GM21360 (cell line): ENCODE measurements around the gene USH2A.
"Not testable (repeated sequence)": the region's sequence is repeated elsewhere in the genome, so short reads cannot be mapped to it uniquely, and the experiment has no call there.

Experiments used
- ATAC-seq: cut with Tn5 transposase; IDR thresholded peaks from one replicate; pipeline ENCODE4 v1.9.1; 2021; ENCODE audit warnings: mild to moderate bottlenecking, moderate library complexity; ENCODE audit not compliant: unreplicated experiment

USH2A gene

DNA sequence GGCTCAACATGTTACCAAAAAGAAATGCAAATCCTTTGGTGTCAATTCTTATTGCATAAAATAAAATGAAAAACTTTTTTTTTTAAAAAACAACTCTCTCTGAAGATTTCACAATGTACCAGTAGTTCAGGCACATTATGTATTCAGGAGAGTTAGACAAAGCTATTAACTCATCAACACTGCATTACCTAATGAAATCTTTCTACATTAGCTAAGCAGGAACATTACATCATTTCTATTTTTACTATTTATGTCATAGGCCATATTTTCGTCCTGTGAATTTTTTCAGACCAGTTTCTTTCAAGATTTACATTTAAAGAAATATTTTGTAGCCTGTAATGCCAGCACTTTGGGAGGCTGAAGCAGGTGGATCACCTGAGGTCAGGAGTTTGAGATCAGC is 366.2 kb downstream of the USH2A start:
- no peak for ATAC-seq

DNA sequence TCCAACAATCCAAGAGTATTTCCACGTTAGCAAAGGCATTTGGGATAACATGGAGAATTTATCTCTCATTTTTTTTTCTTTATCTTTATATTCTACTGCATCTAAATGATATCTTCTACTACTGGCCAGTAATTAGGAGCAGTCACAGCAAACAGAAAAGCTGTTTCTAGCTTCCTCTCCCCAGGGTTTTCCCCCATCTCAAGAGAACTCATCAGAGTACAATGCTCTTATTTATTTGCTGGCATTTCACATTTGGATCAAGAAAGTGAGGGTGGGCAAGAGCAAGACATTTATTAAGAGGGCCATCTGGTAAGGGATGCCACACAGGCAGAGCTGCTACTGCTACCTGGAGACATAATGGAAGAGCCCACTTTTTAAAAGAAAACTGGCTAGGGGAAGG is 368.2 kb downstream of the USH2A start:
- no peak for ATAC-seq

DNA sequence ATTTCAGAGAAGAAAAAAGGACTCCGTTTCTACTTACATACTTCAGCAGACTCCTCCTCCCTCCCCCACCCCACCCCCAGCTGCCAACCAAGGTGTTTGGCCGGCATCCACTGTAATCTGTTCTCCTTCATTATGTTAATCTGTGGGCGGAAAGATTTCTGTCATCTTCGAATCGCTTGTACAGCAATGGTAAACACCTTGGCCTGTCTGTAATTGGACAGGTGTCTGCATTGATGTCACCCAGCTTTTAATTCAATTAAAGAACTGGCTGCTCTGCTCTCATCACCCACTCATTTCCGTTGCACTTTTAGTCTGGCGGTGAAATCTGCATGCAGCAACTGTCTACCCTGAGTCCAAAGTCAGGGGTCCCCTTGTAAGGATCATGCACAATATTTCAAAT is 368.6 kb downstream of the USH2A start:
- ATAC-seq, result no peak

DNA sequence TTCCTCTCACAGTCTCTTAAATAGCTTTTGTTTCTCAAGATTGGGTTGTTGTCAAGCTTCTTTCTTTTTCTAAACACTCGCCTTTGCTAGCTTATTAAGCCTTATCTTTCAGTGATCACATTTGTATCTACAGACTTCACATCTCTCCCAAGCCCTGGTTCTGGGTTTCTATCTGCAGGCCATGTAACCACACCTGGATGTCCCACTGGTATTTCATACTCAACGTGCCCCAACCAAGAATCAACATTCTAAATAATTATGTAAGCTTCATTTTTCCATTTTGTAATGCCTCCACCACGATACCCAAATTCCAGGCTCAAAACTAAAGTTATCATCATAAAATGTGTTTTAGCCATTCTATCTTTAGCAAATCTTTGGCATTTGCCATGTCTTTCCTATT is 372.2 kb downstream of the USH2A start:
- no peak for ATAC-seq

DNA sequence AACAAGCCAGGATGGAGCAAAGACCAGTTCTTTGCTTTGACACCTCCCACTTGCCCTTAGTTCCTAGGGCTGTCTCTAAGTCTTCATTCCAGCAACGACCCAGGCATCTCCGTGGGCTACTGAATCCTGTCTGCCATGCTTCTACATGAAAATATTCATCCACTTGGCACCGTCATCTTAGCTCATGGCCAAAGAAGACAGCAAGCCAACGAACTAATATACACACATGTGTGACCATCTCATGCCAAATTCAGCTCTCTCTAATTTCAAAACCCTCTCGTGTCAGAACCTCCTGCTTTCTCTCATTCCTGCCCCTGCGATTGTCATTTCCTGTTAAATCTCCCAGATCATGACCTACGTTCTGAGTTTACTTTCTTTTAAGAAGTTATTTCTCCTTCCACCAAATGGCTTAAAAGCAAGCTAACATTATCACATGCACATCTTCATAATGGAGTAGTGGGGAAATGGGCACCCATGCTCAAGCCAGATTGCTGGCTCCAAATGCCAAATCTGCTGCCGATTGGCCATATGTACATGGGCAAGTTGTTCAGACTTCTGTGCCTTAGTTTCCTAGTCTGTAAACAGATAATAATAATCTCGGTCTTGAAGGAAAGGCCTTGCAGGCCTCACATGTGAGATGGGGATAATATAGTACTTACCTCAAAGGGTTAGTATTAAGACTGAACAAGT is 373.4 kb downstream of the USH2A start:
- no peak for ATAC-seq

DNA sequence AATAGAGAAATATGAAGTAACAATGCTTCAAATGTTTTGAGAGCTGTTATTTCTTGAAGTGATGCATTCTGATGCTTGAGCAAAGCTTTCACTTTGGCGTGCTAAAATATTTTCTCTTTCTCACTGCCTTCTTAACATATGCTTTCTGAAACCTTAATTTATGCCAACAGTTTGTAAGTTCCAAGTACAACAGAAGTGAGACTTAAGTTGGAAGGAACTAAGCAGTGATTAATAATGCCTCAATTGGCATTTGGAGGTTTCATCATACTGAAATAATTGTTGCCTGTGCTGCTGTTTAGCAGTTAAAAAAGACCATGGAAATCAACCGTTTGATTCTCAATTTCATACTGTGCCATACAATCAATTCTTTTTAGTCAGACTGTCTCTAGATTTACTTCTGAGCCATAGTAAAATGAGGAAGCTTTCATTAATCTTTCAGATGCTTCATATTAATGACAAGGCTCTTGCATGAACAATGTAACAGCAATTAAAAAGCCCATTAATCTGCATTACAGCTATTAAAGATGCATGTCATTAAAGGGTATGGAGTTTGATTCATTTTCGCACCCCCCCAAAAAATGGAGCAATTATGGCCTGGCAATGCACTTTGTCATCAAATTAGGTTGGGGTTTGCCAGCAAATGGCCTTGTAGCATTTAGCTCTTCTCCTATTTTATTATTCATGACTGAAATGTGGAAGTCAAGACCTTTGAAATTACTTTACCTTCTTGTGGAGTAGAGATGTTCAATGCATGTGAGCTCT is 375.3 kb downstream of the USH2A start:
- no peak for ATAC-seq

DNA sequence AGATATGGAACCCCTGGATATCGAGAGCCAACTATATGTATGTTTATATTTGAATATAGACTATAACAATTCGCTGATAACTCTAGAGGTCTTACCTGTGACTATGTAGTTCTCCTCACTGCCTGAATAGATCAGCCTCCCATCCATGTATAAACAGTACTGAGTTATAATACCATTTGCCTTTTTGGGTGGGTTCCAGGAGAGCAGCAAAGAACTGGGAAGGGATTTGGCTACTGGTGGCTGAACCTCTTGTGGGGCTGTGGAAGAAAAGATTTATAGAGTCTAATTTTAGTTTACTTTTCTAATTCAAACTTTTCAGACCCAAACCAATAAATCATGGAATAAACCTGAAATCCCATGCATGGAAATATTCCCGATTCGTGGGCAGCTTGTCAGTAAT is 376.9 kb downstream of the USH2A start:
- no peak for ATAC-seq

DNA sequence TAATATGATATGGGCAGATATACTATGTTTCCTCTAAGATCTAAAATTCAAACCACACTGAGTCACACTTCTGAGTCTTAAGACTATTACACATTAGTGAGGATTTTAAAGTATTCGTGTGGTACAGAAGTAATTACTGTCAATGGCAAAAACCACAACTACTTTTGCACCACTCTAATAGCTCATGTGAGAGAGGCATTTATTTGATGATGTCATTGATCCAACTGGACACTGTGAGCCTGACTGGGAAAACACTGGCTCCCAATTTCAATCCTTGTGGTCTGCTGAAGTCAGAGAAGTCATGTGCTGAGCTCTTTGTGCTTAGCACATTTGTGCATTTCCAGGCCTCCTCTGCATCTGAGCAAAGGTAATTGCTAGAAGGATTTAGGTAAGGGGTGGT is 377.8 kb downstream of the USH2A start:
- no peak for ATAC-seq

DNA sequence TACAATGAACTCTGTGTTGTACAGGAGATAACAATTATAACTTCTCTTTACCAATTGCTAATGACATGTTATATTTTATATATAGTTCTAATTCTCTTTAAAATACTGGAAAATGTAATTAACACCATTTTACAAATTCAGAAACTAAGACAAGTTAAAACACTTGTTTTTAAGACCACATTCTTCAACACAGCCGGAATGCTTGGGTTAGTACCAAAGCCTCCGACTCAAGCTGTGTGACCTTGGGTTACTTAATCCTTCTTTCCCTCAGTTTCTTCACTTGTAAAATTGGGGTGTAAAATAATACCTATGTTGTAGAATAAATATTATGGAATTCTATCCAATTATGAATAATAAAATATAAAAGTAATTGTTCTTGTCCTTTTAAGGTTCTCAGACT is 378.7 kb downstream of the USH2A start:
- no peak for ATAC-seq

DNA sequence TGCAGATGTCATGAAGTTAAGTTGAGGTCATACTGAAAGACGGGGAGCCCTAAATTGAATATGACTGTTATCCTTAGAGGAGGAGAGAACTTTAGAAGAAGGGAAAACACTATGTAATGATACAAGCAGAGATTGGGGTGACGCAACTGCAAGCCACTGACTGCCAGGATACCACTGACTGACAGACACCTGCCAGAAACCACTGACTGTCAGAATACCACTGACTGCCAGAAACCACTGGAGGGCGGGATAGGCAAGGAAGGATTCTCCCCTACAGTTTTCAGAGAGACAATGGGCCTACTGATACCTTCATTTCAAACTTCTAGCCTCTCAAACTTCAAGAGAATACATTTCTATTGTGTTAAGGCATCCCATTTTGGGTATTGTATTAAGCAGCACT is 388.7 kb downstream of the USH2A start:
- ATAC-seq, result peak; percentile 49

DNA sequence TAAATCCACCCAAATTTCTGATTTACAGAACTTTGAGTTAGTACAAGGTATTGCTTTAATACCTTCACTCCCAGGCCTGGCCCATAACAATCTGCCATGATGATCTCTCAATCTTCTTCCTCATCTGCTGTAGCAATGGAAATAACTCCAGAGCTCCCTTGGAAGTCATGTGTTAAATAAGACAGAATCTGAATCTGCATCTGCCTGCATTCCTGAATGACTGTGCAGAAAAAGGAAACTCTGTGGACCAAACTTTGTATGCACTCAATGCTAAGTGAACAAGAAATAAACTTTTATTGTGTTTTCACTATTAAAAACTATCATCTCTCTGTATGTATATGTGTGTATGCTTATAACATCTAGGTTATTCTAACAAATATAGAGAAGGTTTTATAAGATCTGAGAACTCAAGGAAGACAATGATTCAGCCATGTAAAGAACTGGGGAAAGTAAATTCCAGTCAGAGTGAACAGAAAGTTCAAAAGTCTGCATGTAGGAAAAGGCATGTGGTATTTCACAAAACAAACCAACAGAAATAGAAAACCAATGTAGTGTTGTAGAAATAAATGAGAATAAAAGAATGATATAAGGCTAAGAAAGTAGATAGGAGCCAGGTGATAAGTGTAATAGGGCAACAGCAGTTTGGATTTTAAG is 390.2 kb downstream of the USH2A start:
- ATAC-seq, result no peak

DNA sequence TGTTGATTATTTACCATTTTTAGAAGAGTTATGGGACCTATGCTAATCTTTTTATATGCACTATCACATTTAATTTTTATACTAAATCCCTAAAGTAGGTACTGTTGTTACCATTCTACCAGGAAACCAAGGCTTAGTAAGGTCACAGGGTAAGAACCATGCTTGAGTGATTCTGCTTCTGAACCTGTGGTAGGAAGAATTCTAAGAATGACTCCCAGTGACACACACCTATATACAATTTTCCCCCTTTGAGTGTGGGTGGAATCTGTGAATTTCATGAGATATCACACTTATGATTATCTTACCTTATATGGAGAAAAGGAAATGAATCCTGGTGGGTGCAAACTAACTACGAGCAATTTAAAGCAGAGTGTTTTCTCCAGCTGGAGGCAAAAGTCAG is 391.0 kb downstream of the USH2A start:
- peak; percentile 41 for ATAC-seq

DNA sequence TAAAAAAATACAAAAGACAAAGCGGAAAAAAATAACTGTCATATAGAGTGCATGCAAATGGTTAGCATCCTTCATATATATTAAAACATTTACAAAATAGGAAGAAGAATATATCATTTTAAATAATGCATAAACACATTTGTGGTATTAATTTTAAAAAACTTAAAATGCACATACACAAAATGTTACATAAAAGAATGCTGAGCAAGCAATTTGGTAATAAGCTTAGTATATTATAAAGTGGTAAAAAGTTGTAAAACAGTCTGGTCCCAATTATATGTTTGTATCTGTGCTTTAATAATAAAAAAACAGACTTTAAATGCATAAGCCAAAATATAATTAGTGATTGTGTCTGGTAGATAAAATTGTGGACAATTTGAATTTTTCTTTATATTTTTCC is 394.6 kb downstream of the USH2A start:
- ATAC-seq, result no peak

DNA sequence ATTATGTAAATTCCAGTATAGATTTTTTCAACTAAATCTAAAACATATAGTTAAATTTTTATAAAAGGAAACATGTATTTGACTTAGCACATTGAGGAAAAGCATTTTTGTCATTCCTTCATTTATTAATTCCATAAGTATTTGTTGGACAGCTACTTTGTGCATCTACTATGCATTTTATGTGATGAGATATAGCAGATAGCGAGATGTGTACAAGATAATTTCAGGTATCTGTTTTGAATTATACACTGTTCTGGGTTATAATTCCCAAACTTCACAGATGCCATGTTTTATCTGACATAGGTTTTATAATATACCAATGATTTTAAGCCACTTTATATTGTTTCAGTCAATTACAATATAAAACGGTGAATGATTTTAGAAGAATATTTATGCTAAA is 398.7 kb downstream of the USH2A start:
- no peak for ATAC-seq

DNA sequence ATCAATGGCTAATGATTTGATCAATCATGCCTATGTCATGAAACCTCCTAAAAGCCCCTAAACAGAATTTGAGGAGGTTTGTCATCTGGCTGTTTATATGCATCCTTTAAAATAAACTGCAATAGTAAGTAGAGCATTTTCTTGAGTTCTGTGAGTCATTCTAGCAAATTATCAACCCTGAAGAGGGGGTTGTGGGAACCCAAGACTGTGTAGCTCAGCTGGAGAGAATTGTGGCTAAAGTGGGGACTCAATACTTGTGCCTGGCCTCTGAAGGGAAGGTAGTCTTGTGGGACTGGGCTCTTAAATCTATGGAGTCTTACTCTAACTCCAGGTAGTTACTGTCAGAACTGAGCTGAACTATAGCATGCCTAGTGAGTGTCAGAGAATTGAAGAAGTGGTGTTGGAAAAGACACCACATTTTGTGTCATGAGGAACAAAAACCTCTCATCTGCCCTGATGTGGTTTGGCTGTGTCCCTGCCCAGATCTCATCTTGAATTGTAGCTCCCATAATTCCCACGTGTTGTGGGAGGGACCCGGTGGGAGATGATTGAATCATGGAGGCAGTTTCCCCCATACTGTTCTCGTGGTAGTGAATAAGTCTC is 402.4 kb downstream of the USH2A start:
- no peak for ATAC-seq

DNA sequence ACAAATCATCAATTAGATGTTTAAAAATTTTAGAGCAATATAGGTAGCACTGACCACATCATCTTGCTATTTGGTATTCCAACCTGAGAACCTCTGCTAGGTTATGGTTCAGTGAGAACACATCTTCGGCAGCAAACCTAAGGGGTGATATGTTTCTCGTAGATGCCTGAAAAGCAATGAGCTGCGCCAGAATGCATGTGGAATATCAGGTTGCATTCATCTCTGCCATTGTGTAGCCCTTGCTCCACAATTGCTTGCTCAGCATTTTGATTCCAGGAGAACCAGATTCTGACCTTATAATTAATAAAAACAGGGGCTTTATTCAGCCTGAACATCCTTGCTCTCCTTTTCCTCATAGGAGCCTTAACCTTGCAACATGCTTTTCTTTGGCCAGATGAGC is 408.1 kb downstream of the USH2A start:
- ATAC-seq, result no peak

DNA sequence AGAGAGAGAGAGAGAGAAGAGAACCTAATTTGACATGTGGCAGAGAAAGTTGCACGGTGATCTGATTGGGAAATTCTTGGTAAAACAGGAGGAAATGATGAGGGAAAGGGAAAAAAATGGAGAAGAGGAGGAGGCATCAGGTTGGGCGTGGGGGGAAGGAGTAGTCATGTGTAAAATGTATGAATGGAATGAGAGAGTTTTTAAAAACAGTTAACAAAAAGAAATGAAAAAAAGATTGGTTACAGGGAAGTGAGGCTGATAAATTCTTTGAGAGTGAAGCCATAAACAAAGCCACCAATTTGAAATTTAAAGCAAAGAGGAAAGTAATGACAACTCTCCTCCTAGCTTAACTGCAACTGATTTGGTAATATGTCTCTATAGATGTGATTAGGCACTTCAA is 409.2 kb downstream of the USH2A start:
- no peak for ATAC-seq

DNA sequence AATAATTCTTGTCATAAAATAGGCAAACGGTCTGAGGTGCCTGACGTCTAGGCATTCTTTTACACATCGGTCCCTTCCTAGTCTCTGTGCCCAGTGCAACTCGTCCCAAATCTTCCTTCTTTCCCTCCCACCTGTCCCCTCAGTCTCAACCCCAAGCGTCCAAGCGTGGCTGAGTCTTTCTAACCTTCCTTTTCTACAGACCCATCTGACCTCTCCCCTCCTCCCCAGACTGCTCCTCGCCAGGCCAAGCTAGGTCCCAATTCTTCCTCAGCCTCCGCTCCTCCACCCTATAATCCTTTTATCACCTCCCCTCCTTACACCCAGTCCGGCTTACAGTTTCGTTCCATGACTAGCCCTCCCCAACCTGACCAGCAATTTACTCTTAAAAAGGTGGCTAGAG is 413.8 kb downstream of the USH2A start:
- not testable (repeated sequence) for ATAC-seq

DNA sequence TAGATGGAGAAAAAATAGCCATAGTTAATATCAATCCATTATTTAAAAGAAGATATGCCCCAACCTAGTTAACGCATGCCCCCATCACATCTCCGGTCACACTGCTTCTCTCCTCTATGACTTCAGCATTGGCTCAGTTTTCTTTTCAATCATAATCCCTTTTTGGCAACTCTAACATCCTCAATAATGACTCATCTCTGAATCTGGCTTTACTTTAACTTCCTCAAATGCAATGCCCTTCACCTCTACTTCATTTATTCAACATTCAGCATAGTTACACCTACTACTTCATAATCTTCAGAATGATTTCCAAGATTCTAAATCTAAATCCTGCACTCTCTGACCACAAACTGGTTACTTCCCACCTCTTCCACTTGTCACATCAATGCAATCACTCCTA is 417.3 kb downstream of the USH2A start:
- peak; percentile 100 for ATAC-seq

DNA sequence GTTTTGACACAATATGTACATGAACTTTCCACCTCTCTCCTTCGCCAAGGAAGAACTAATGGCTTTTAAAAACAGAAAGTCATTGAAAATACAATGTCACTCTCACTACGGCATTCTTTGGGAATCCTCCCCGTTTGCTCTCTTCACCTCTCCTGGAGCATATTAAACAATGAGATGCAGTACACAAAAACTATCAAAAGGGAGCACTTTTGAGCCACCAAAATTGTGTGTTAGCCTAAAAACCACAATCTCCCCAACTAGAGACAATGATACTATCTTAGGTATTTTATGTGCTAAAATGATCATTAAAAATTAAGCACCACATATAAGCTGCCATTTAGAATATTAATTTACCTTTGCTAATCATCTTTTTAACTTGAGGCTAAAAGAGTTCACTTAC is 430.6 kb downstream of the USH2A start:
- ATAC-seq, result peak; percentile 69

DNA sequence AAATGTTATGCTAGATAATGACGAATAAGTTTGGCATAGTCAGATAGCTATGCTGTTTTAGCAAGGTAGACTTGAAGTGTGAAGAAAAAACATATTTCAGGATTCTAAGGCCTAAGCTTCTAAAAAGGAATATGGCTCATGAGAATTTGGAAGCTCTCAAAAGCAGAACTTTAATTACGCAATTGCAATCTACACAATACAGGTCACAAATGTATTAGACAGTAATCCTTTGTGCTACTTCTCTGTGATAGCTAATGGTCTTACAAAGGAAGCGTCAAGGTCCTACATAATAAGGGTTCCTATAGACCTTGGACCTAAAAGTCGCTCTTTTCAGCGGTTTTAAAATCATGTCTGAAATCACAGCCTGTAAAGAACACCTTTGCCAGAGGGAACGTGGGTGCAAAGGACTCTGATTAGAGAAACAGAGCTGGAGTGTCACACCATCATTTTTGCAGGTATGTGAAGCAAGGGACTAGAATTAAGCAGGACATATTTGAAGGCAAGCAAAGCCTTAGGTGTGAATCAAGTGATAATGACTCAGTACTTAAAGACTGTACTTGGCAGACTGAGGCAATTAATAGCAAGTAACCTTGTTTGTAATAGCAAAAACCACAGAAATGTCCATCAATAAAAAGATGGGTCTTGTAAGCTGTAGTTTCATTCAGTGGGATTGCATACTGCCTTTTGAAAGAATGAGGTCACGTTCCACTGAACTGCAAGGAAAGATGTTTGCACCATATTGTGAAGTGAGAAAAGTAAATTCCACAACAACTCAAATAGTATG is 436.0 kb downstream of the USH2A start:
- ATAC-seq, result no peak
